CD4-positive, alpha-beta T cell (primary cell): ENCODE data around the gene NPPB. TPM values are rescaled to one million over a fixed set of nuclear protein-coding genes. Genes with fewer than 3 reads are reported as not detected.

Experiments
- ATAC-seq: fragments of 200-7000 bp; cut with Tn5 transposase; one replicate; pipeline ENCODE4 v1.10.0; 2022; ENCODE audit warnings: mild to moderate bottlenecking; ENCODE audit not compliant: poor library complexity
- CTCF ChIA-PET: fragments of 350-600 bp; sonication (Branson Sonifier 250); formaldehyde crosslinking; loops from one replicate; lab custom pipeline; 2021; ENCODE audit warnings: antibody characterized with exemption, inconsistent platforms; lab: Charles Lee
- POLR2A ChIA-PET: fragments of 350-600 bp; sonication (Branson Sonifier 250); formaldehyde crosslinking; loops from one replicate; lab custom pipeline; 2021; ENCODE audit warnings: antibody characterized with exemption, inconsistent platforms; lab: Charles Lee
- DNase-seq, 14 experiments: peaks; one replicate each; pipeline ENCODE4 v3.0.0-alpha.2; 2013 to 2020; ENCODE audit warnings: mixed read lengths in 2 of 14
- H3K27ac ChIP-seq, 2 donors: one replicate each; pipeline versions ENCODE4 v1.5.1 to v1.7.0; 2013; ENCODE audit warnings: low read length in 2 of 2, low read depth in 1 of 2, mild to moderate bottlenecking in 1 of 2
- H3K27me3 ChIP-seq, 2 experiments: 1 replicate in 1 of 2; 2 replicates in 1 of 2; pipeline versions ENCODE4 v1.6.1 to v1.7.0; 2013; ENCODE audit warnings: low read length in 2 of 2, control low read depth in 1 of 2, mild to moderate bottlenecking in 1 of 2, moderate library complexity in 1 of 2; ENCODE audit not compliant: insufficient read depth in 2 of 2, control insufficient read depth in 1 of 2
- H3K36me3 ChIP-seq: one replicate; pipeline ENCODE4 v1.6.1; 2013; ENCODE audit warnings: low read length, control low read depth; ENCODE audit not compliant: insufficient read depth
- H3K4me1 ChIP-seq: one replicate; pipeline ENCODE4 v1.6.1; 2013; ENCODE audit warnings: low read length, control low read depth; ENCODE audit not compliant: insufficient read depth
- H3K4me3 ChIP-seq: one replicate; pipeline ENCODE4 v1.5.1; 2013; ENCODE audit warnings: mild to moderate bottlenecking, low read length, moderate library complexity
- H3K9me3 ChIP-seq, 2 experiments: 1 replicate in 1 of 2; 2 replicates in 1 of 2; pipeline versions ENCODE4 v1.6.1 to v1.7.0; 2013; ENCODE audit warnings: low read length in 2 of 2, mild to moderate bottlenecking in 2 of 2, control low read depth in 1 of 2, moderate library complexity in 1 of 2; ENCODE audit not compliant: control insufficient read depth in 1 of 2, insufficient read depth in 1 of 2
- H3K27ac Mint-ChIP-seq: one replicate; pipeline ENCODE4 v1.8.0; 2020; ENCODE audit warnings: mixed read lengths
- H3K27me3 Mint-ChIP-seq: one replicate; pipeline ENCODE4 v1.8.0; 2021; ENCODE audit warnings: mixed read lengths
- H3K36me3 Mint-ChIP-seq: one replicate; pipeline ENCODE4 v1.8.0; 2021; ENCODE audit warnings: low read depth, mixed read lengths
- H3K4me1 Mint-ChIP-seq: one replicate; pipeline ENCODE4 v1.8.0; 2021; ENCODE audit warnings: low read depth, mixed read lengths
- H3K4me3 Mint-ChIP-seq: one replicate; pipeline ENCODE4 v1.8.0; 2020; ENCODE audit warnings: mild to moderate bottlenecking, mixed read lengths
- H3K9me3 Mint-ChIP-seq: one replicate; pipeline ENCODE4 v1.8.0; 2020; ENCODE audit warnings: mixed read lengths
- intact Hi-C, 2 experiments: fragments of 100-400 bp; cut with DNase I in 1 of 2; cut with micrococcal nuclease in 1 of 2; formaldehyde crosslinking; loops; one replicate each; pipeline versions ENCODE4 v1.15.1 to v1.9.0; 2023 to 2025; cut with DNase I, micrococcal nuclease
- total RNA-seq, 174 experiments: library from RNA in 2 of 174; stranded (reverse) in 2 of 174; gene quantifications; one replicate each; pipeline ENCODE4 v1.2.3 and lab custom pipeline; 2021 to 2026
- TF ChIP-seq, protein P1 (sequence below): fragments of 200-600 bp; IDR thresholded peaks from one replicate; pipeline ENCODE4 v1.8.0; 2022; ENCODE audit warnings: antibody characterized with exemption, mild to moderate bottlenecking

NPPB gene
- total RNA-seq, 2 experiments from 2014 or later = not detected

DNA sequence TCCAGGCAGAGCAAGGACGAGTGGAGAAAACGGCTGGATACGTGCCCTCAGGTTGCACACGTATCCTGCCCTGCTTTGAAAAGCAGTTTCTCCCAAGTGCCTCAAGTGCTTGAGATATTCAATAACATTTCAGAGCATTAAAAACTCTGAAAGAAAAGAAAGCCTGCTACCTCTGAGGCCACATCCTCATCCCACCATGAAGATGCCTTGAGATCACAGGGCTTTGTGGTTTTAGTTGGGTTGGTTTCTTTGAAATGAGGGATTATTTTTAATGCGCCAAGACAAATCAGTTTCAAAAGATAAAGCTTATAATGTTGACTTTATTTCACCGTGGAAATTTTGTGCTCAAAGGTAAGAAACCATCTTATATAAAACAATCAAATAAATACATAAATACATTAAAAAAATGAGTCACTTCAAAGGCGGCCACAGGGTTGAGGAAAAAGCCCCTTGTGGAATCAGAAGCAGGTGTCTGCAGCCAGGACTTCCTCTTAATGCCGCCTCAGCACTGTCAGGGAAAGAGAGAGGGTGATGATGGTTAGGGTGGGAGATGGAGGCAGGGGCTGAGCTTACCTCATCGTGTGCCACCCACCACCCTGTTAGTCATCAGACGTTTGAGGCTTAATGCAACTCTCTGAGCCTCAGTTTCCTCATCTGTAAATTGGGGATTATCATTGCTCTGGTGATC lies 1.4 kb downstream of the NPPB start:
- no peaks in the 10 kb centered on the region for H3K4me1 Mint-ChIP-seq
- Histone ChIP-seq H3K27ac (no peak overlapping the region), H3K36me3 (no peaks in the 10 kb centered on the region), H3K4me1 (peaks cover 4% of the 10 kb centered on the region), H3K9me3 (peaks cover 0 to 15% of the 10 kb centered on the region in 2 experiments), H3K27me3 (peaks cover 56 to 79% of the 10 kb centered on the region in 2 experiments), H3K4me3 (no peak overlapping the region)
- TF ChIP-seq, protein P1, sequence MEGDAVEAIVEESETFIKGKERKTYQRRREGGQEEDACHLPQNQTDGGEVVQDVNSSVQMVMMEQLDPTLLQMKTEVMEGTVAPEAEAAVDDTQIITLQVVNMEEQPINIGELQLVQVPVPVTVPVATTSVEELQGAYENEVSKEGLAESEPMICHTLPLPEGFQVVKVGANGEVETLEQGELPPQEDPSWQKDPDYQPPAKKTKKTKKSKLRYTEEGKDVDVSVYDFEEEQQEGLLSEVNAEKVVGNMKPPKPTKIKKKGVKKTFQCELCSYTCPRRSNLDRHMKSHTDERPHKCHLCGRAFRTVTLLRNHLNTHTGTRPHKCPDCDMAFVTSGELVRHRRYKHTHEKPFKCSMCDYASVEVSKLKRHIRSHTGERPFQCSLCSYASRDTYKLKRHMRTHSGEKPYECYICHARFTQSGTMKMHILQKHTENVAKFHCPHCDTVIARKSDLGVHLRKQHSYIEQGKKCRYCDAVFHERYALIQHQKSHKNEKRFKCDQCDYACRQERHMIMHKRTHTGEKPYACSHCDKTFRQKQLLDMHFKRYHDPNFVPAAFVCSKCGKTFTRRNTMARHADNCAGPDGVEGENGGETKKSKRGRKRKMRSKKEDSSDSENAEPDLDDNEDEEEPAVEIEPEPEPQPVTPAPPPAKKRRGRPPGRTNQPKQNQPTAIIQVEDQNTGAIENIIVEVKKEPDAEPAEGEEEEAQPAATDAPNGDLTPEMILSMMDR = no peak
- no peak overlapping the region for H3K27ac Mint-ChIP-seq
- no peaks in the 10 kb centered on the region for H3K36me3 Mint-ChIP-seq
- no peak overlapping the region for H3K4me3 Mint-ChIP-seq
- DNase-seq (no peak), ATAC-seq (no peak)
- ChIA-PET POLR2A (no interaction called here), CTCF (no interaction called here)
- intact Hi-C loops = loop anchor here in 1 of 2 experiments (5.0 kb wide), 1 partner anchor 50 kb away; no protein-coding TSS in a partner anchor
- H3K27me3 Mint-ChIP-seq = peaks cover 76% of the 10 kb centered on the region
- H3K9me3 Mint-ChIP-seq = no peaks in the 10 kb centered on the region

- Mint-ChIP-seq H3K27ac (no peak overlapping the region), H3K4me1 (no peaks in the 10 kb centered on the region), H3K9me3 (no peaks in the 10 kb centered on the region), H3K4me3 (no peak overlapping the region), H3K36me3 (no peaks in the 10 kb centered on the region), H3K27me3 (peaks cover 73% of the 10 kb centered on the region)
- intact Hi-C loops = loop anchor here in 1 of 2 experiments (5.0 kb wide), 1 partner anchor 51 kb away; no protein-coding TSS in a partner anchor
- H3K9me3 ChIP-seq = peaks cover 0 to 15% of the 10 kb centered on the region in 2 experiments
- H3K36me3 ChIP-seq = no peaks in the 10 kb centered on the region
- H3K27me3 ChIP-seq = peaks cover 53 to 75% of the 10 kb centered on the region in 2 experiments
- ATAC-seq (no peak), DNase-seq (no peak)
- POLR2A ChIA-PET = no interaction called here
- TF ChIP-seq, protein P1 = no peak
- H3K27ac ChIP-seq = no peak overlapping the region
- H3K4me1 ChIP-seq = peaks cover 4% of the 10 kb centered on the region
- H3K4me3 ChIP-seq = no peak overlapping the region
- CTCF ChIA-PET = no interaction called here
Measured at GRCh38 chr1:11856698-11857097, 2.0 kb downstream of the NPPB start.

DNA sequence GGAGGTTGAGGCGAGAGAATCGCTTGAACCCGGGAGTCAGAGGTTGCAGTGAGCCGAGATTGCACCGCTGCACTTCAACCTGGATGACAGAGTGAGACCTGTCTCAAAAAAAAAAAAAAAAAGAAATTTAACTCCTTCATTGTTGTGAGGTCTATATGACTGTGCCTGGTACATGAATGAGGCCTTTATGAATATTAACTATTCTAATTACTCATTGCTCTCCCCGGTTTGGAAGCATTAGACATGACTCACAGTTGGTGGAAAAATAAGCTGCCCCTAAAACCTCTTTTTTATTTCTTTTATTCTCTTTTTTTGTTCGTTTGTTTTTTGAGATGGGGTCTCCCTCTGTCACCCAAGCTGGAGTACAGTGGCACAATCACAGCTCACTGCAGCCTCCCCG lies 3.3 kb downstream of the NPPB start:
- ChIA-PET CTCF (no interaction called here), POLR2A (no interaction called here)
- TF ChIP-seq, protein P1 = no peak
- no peaks in the 10 kb centered on the region for H3K36me3 Mint-ChIP-seq
- peaks cover 46 to 68% of the 10 kb centered on the region in 2 experiments for H3K27me3 ChIP-seq
- no peak for ATAC-seq
- no peak overlapping the region for H3K27ac Mint-ChIP-seq
- no peaks in the 10 kb centered on the region for H3K9me3 Mint-ChIP-seq
- peaks cover 4% of the 10 kb centered on the region for H3K4me1 ChIP-seq
- H3K4me3 Mint-ChIP-seq = no peak overlapping the region
- no peaks in the 10 kb centered on the region for H3K36me3 ChIP-seq
- peaks cover 68% of the 10 kb centered on the region for H3K27me3 Mint-ChIP-seq
- H3K9me3 ChIP-seq = peaks cover 0 to 15% of the 10 kb centered on the region in 2 experiments
- DNase-seq = no peak
- intact Hi-C loops = loop anchor here in 1 of 2 experiments (5.0 kb wide), 1 partner anchor 52 kb away; no protein-coding TSS in a partner anchor
- no peak overlapping the region for H3K27ac ChIP-seq
- no peak overlapping the region for H3K4me3 ChIP-seq
- no peaks in the 10 kb centered on the region for H3K4me1 Mint-ChIP-seq
